Fibroblast of pulmonary artery (primary cell): ENCODE data around the gene WNK2.

Experiments used
- DNase-seq: peaks from one replicate; pipeline ENCODE4 v3.0.0-alpha.2; 2010; ENCODE audit warnings: low read depth
- H3K4me3 ChIP-seq: replicated peaks from 2 replicates; pipeline ENCODE4 v1.5.1; 2011; ENCODE audit warnings: low read depth, mild to moderate bottlenecking, control low read depth, low read length, moderate library complexity
- CTCF ChIP-seq: IDR thresholded peaks from 2 replicates; pipeline ENCODE4 v1.5.1; 2011; ENCODE audit warnings: mild to moderate bottlenecking, control low read depth, low read length, inconsistent platforms; ENCODE audit errors: missing control alignments

WNK2 gene

GRCh38 chr9:93166699-93167098 lies 17.2 kb upstream of the WNK2 start:
- no peak for TF ChIP-seq CTCF
- H3K4me3 ChIP-seq, result no peak overlapping the region
- DNase-seq, result no peak

GRCh38 chr9:93167185-93167584 lies 16.8 kb upstream of the WNK2 start:
- DNase-seq, result no peak
- H3K4me3 ChIP-seq, result no peak overlapping the region
- TF ChIP-seq CTCF, result no peak

GRCh38 chr9:93167838-93168237 lies 16.1 kb upstream of the WNK2 start:
- DNase-seq, result no peak
- no peak overlapping the region for H3K4me3 ChIP-seq
- TF ChIP-seq CTCF, result no peak

- no peak for TF ChIP-seq CTCF
- H3K4me3 ChIP-seq, result no peak overlapping the region
- no peak for DNase-seq
Observed at GRCh38 chr9:93168581-93168980, 15.4 kb upstream of the WNK2 start.

GRCh38 chr9:93169444-93169843 lies 14.5 kb upstream of the WNK2 start:
- no peak for DNase-seq
- H3K4me3 ChIP-seq, result no peak overlapping the region
- TF ChIP-seq CTCF, result no peak

GRCh38 chr9:93170571-93170970 lies 13.4 kb upstream of the WNK2 start:
- no peak overlapping the region for H3K4me3 ChIP-seq
- no peak for DNase-seq
- no peak for TF ChIP-seq CTCF

- DNase-seq, result no peak
- no peak overlapping the region for H3K4me3 ChIP-seq
- TF ChIP-seq CTCF, result no peak
Observed at GRCh38 chr9:93171261-93171990, 12.5 kb upstream of the WNK2 start.
